HepG2 (cell line): ENCODE measurements around the gene NINJ2. TPM values are rescaled to one million over a fixed set of nuclear protein-coding genes. Genes with fewer than 3 reads are reported as not detected.

ENCODE experiments used
- ATM ChIP-seq: fragments of 450-650 bp; IDR thresholded peaks from 2 replicates; pipeline ENCODE4 v1.7.1; 2017; ENCODE audit warnings: mild to moderate bottlenecking, borderline replicate concordance
- BRD4 ChIP-seq: sonication (generic); formaldehyde crosslinking; IDR thresholded peaks from 2 replicates; pipeline ENCODE4 v1.4.0; 2020; ENCODE audit warnings: missing genetic modification reagents
- CCDC6 ChIP-seq: sonication (generic); formaldehyde crosslinking; IDR thresholded peaks from 2 replicates; pipeline ENCODE4 v1.8.1; 2022; ENCODE audit warnings: mild to moderate bottlenecking, missing genetic modification reagents, moderate library complexity
- DPF2 ChIP-seq: sonication (generic); formaldehyde crosslinking; IDR thresholded peaks from 2 replicates; pipeline ENCODE4 v1.4.0; 2020; ENCODE audit warnings: mild to moderate bottlenecking, low read depth, missing genetic modification reagents, borderline replicate concordance
- GABPB1 ChIP-seq: IDR thresholded peaks from 2 replicates; pipeline ENCODE4 v1.6.1; 2016; ENCODE audit warnings: mild to moderate bottlenecking, missing genetic modification reagents, moderate library complexity, missing compliant biosample characterization
- GTF3A ChIP-seq: sonication (generic); formaldehyde crosslinking; conservative IDR thresholded peaks from 2 replicates; pipeline ENCODE4 v1.4.0; 2020; ENCODE audit warnings: mild to moderate bottlenecking, missing genetic modification reagents
- HOXA3 ChIP-seq: sonication (generic); formaldehyde crosslinking; IDR thresholded peaks from 2 replicates; pipeline ENCODE4 v1.5.0; 2020; ENCODE audit warnings: missing genetic modification reagents
- MBD4 ChIP-seq: IDR thresholded peaks from 2 replicates; pipeline ENCODE4 v1.6.1; 2012; ENCODE audit warnings: low read length, inconsistent platforms, borderline replicate concordance
- RNF2 ChIP-seq: fragments of 450-650 bp; conservative IDR thresholded peaks from 2 replicates; pipeline ENCODE4 v1.6.1; 2016; ENCODE audit warnings: low read depth
- SMC3 ChIP-seq: IDR thresholded peaks from 2 replicates; pipeline ENCODE4 v1.6.1; 2011; ENCODE audit warnings: low read length, improper control_type of control experiment
- SP5 ChIP-seq: IDR thresholded peaks from 2 replicates; pipeline ENCODE4 v1.6.1; 2016; ENCODE audit warnings: low read depth, borderline replicate concordance
- TEAD3 ChIP-seq: optimal IDR thresholded peaks from 2 replicates; pipeline ENCODE3; 2016; ENCODE audit warnings: borderline replicate concordance
- ZNF616 ChIP-seq: sonication (generic); formaldehyde crosslinking; IDR thresholded peaks from 2 replicates; pipeline ENCODE4 v1.5.0; 2020; ENCODE audit warnings: low read depth, mild to moderate bottlenecking, missing genetic modification reagents
- ZNF674 ChIP-seq: sonication (generic); formaldehyde crosslinking; IDR thresholded peaks from 2 replicates; pipeline ENCODE4 v1.5.0; 2020; ENCODE audit warnings: low read depth, mild to moderate bottlenecking, missing genetic modification reagents
- ZNF772 ChIP-seq: sonication (generic); formaldehyde crosslinking; IDR thresholded peaks from 2 replicates; pipeline ENCODE4 v1.5.0; 2020; ENCODE audit warnings: mild to moderate bottlenecking, missing genetic modification reagents
- polyA plus RNA-seq, 8 experiments: library from polyadenylated mRNA; depleted of rRNA in 3 of 8; stranded (reverse) in 7 of 8; unstranded in 1 of 8; fragments of >200 nt; fragmentation: Illumina TruSeq in 4 of 8; extraction: Trizol in 4 of 8; gene quantifications; 2 replicates each; pipeline versions ENCODE4 v1.2.1 to v1.2.3, GENCODE V29; 2011 to 2016; ENCODE audit warnings: low read depth in 4 of 8, missing spikeins in 1 of 8, mixed read lengths in 1 of 8; ENCODE audit not compliant: insufficient read depth in 1 of 8
- total RNA-seq, 5 experiments: library from RNA; depleted of rRNA; stranded (reverse); fragments of >200 nt; fragmentation: Illumina TruSeq; extraction: Trizol; gene quantifications; 2 replicates each; pipeline ENCODE4 v1.2.3, GENCODE V29; 2016; ENCODE audit warnings: low read depth in 1 of 5
- TF ChIP-seq, protein P1 (sequence below): sonication (generic); formaldehyde crosslinking; IDR thresholded peaks from 2 replicates; pipeline ENCODE4 v1.5.0; 2020; ENCODE audit warnings: mild to moderate bottlenecking, missing genetic modification reagents, borderline replicate concordance
- TF ChIP-seq, protein P2 (sequence below): sonication (generic); formaldehyde crosslinking; IDR thresholded peaks from 2 replicates; pipeline ENCODE4 v1.4.0; 2020; ENCODE audit warnings: missing genetic modification reagents, borderline replicate concordance
- TF ChIP-seq, protein P3 (sequence below): sonication (generic); formaldehyde crosslinking; IDR thresholded peaks from 2 replicates; pipeline ENCODE4 v1.5.0; 2020; ENCODE audit warnings: missing genetic modification reagents
- TF ChIP-seq, protein P4 (sequence below): sonication (generic); formaldehyde crosslinking; IDR thresholded peaks from 2 replicates; pipeline ENCODE4 v1.5.0; 2020; ENCODE audit warnings: mild to moderate bottlenecking, missing genetic modification reagents, moderate library complexity
- TF ChIP-seq, protein P5 (sequence below): IDR thresholded peaks from 2 replicates; pipeline ENCODE4 v1.6.1; 2018; ENCODE audit warnings: missing genetic modification reagents, mild to moderate bottlenecking, missing compliant biosample characterization

Gene NINJ2
- total and polyA plus RNA-seq, 2 of the 13 experiments (the other 11 are each of a cell fraction or from before 2014, with no cell fraction given): 0.62 to 3.8 TPM

DNA sequence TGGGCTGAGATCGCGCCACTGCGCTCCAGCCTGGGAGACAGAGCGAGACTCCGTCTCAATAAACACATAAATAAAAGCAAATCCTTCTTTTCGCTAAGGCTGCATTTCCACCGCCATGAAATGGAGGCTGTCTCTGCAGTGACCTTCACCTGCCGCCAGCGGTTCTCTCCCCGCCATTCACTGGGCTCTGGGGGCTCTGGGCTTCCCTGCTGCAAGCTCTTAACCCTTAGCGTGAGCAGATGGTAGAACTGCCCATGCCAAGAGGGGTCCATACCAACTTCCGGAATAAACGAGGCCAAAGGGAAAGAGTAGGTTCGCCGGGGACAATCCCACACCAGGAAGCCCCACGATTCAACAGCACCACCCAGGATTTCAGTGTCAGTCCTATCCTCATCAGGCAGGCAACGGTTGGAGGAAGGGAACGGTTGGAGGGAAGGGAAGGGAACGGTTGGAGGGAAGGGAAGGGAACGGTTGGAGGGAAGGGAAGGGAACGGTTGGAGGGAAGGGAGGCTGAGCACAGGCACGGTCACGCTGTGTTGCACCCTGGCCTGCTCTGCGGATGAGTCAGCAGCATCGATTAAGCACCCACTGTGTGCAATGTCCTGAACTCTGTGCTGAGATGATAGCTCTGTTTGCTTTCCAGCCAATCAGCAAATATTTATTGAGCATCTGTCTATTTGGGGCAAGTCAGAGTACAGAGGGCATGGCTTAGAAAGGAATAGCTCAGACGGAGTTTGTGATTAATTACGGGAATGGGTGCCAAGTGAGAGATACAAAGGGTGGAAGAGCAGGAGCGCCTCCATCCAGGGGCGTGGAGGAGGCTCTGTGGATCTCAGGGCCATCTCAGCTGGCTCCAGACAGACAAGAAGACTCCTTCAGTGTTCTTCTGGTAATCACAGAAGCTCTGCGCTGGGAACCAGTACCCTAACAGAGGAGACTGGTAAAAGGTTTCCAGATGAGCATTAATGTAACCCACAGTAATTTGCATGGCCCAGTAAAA, 77.9 kb downstream of the NINJ2 start (continued):
- TF ChIP-seq, protein P1, sequence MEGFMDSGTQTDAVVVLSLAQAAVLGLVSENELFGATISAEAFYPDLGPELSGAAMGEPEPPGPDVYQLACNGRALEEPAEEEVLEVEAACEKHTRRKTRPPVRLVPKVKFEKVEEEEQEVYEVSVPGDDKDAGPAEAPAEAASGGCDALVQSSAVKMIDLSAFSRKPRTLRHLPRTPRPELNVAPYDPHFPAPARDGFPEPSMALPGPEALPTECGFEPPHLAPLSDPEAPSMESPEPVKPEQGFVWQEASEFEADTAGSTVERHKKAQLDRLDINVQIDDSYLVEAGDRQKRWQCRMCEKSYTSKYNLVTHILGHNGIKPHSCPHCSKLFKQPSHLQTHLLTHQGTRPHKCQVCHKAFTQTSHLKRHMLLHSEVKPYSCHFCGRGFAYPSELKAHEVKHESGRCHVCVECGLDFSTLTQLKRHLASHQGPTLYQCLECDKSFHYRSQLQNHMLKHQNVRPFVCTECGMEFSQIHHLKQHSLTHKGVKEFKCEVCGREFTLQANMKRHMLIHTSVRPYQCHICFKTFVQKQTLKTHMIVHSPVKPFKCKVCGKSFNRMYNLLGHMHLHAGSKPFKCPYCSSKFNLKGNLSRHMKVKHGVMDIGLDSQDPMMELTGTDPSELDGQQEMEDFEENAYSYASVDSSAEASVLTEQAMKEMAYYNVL (CRISPR knock-in tag): peak; percentile 93
- peak; percentile 42; the same call in 1 of the 2 replicates for TF ChIP-seq GABPB1 (CRISPR knock-in tag)
- TF ChIP-seq, protein P2, sequence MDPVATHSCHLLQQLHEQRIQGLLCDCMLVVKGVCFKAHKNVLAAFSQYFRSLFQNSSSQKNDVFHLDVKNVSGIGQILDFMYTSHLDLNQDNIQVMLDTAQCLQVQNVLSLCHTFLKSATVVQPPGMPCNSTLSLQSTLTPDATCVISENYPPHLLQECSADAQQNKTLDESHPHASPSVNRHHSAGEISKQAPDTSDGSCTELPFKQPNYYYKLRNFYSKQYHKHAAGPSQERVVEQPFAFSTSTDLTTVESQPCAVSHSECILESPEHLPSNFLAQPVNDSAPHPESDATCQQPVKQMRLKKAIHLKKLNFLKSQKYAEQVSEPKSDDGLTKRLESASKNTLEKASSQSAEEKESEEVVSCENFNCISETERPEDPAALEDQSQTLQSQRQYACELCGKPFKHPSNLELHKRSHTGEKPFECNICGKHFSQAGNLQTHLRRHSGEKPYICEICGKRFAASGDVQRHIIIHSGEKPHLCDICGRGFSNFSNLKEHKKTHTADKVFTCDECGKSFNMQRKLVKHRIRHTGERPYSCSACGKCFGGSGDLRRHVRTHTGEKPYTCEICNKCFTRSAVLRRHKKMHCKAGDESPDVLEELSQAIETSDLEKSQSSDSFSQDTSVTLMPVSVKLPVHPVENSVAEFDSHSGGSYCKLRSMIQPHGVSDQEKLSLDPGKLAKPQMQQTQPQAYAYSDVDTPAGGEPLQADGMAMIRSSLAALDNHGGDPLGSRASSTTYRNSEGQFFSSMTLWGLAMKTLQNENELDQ (CRISPR knock-in tag): no peak
- TF ChIP-seq ATM: no peak
- TF ChIP-seq, protein P3, sequence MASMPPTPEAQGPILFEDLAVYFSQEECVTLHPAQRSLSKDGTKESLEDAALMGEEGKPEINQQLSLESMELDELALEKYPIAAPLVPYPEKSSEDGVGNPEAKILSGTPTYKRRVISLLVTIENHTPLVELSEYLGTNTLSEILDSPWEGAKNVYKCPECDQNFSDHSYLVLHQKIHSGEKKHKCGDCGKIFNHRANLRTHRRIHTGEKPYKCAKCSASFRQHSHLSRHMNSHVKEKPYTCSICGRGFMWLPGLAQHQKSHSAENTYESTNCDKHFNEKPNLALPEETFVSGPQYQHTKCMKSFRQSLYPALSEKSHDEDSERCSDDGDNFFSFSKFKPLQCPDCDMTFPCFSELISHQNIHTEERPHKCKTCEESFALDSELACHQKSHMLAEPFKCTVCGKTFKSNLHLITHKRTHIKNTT (CRISPR knock-in tag): no peak
- peak; percentile 43; the same call in 1 of the 2 replicates for TF ChIP-seq SP5 (CRISPR knock-in tag)
- no peak for TF ChIP-seq GTF3A (CRISPR knock-in tag)
- TF ChIP-seq BRD4 (CRISPR knock-in tag): no peak
- 0 out of 2 replicates have a peak, but pooled peaks have one; percentile 39 for TF ChIP-seq ZNF616
- TF ChIP-seq RNF2: no peak
- no peak for TF ChIP-seq CCDC6 (CRISPR knock-in tag)
- TF ChIP-seq ZNF674 (CRISPR knock-in tag): peak; percentile 61; the same call in 1 of the 2 replicates
- TF ChIP-seq SMC3: no peak
- TF ChIP-seq, protein P4, sequence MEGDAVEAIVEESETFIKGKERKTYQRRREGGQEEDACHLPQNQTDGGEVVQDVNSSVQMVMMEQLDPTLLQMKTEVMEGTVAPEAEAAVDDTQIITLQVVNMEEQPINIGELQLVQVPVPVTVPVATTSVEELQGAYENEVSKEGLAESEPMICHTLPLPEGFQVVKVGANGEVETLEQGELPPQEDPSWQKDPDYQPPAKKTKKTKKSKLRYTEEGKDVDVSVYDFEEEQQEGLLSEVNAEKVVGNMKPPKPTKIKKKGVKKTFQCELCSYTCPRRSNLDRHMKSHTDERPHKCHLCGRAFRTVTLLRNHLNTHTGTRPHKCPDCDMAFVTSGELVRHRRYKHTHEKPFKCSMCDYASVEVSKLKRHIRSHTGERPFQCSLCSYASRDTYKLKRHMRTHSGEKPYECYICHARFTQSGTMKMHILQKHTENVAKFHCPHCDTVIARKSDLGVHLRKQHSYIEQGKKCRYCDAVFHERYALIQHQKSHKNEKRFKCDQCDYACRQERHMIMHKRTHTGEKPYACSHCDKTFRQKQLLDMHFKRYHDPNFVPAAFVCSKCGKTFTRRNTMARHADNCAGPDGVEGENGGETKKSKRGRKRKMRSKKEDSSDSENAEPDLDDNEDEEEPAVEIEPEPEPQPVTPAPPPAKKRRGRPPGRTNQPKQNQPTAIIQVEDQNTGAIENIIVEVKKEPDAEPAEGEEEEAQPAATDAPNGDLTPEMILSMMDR (CRISPR knock-in tag): peak; percentile 54
- TF ChIP-seq MBD4: no peak
- peak; percentile 95 for TF ChIP-seq DPF2 (CRISPR knock-in tag)
- peak; percentile 87 for TF ChIP-seq TEAD3 (CRISPR knock-in tag)
- TF ChIP-seq HOXA3 (CRISPR knock-in tag): peak; percentile 85
- TF ChIP-seq, protein P5, sequence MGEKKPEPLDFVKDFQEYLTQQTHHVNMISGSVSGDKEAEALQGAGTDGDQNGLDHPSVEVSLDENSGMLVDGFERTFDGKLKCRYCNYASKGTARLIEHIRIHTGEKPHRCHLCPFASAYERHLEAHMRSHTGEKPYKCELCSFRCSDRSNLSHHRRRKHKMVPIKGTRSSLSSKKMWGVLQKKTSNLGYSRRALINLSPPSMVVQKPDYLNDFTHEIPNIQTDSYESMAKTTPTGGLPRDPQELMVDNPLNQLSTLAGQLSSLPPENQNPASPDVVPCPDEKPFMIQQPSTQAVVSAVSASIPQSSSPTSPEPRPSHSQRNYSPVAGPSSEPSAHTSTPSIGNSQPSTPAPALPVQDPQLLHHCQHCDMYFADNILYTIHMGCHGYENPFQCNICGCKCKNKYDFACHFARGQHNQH (CRISPR knock-in tag): peak; percentile 85
- peak; percentile 77; the same call in 1 of the 2 replicates for TF ChIP-seq ZNF772 (CRISPR knock-in tag)
